GM12878 (cell line): ENCODE measurements around the gene NUTM2E. TPM values are rescaled to one million over a fixed set of nuclear protein-coding genes. Genes with fewer than 3 reads are reported as not detected.
"Not testable (repeated sequence)": the region's sequence is repeated elsewhere in the genome, so short reads cannot be mapped to it uniquely, and the experiment has no call there.

ENCODE experiments used
- ATAC-seq: fragments of 200-7000 bp; cut with Tn5 transposase; 3 replicates; pipeline ENCODE4 v1.9.1; 2020; ENCODE audit warnings: mild to moderate bottlenecking, moderate library complexity
- BruUV-seq: library from RNA; stranded (reverse); fragments of 400-500 nt; replicated peaks from 2 replicates; lab custom pipeline; 2021; lab: Mats Ljungman, UMichigan
- CTCF ChIA-PET: fragments of 300-600 bp; sonication (Branson Sonifier 250); formaldehyde crosslinking; extraction: SDS; loops from one replicate; lab custom pipeline; 2021; ENCODE audit warnings: inconsistent platforms; lab: Yijun Ruan, JAX
- POLR2A ChIA-PET: fragments of 350-600 bp; formaldehyde crosslinking; extraction: SDS; loops from one replicate; lab custom pipeline; 2021; ENCODE audit warnings: inconsistent platforms; lab: Charles Lee
- RAD21 ChIA-PET: fragments of 300-600 bp; sonication (Branson Sonifier 250); formaldehyde crosslinking; loops from one replicate; lab custom pipeline; 2023; ENCODE audit warnings: antibody characterized with exemption; ENCODE audit not compliant: unreplicated experiment; lab: Charles Lee
- SMC1A ChIA-PET: fragments of 300-600 bp; sonication (Branson Sonifier 250); formaldehyde crosslinking; loops from one replicate; lab custom pipeline; 2023; ENCODE audit not compliant: unreplicated experiment, uncharacterized antibody; lab: Charles Lee
- DNase-seq: peaks from one replicate; pipeline ENCODE4 v3.0.0-alpha.2; 2011; ENCODE audit warnings: low read depth, low spot score
- FAIRE-seq: peaks from 3 replicates; lab custom pipeline; 2011; peaks lifted over from hg19 to GRCh38; lab: Jason Lieb, UNC
- H2AFZ ChIP-seq: 2 replicates; pipeline ENCODE4 v1.6.0; 2011; ENCODE audit warnings: low read depth, low read length, control low read depth; ENCODE audit not compliant: control insufficient read depth
- H3K27ac ChIP-seq: 2 replicates; pipeline ENCODE4 v1.5.1; 2011; ENCODE audit warnings: control low read depth; ENCODE audit not compliant: control insufficient read depth, insufficient read depth
- H3K27me3 ChIP-seq, 2 experiments: replicated peaks in 1 of 2; 2 replicates each; pipeline versions ENCODE4 v1.6.0 to v1.6.1; 2011; ENCODE audit warnings: low read length in 1 of 2; ENCODE audit not compliant: control insufficient read depth in 2 of 2, insufficient read depth in 2 of 2
- H3K36me3 ChIP-seq, 2 experiments: 2 replicates each; pipeline ENCODE4 v1.5.1; 2011; ENCODE audit warnings: low read length in 1 of 2; ENCODE audit not compliant: control insufficient read depth in 2 of 2, insufficient read depth in 2 of 2
- H3K4me1 ChIP-seq: 2 replicates; pipeline ENCODE4 v1.6.1; 2011; ENCODE audit warnings: mild to moderate bottlenecking, low read length, moderate library complexity, mixed read lengths; ENCODE audit not compliant: control insufficient read depth, insufficient read depth
- H3K4me2 ChIP-seq: 2 replicates; pipeline ENCODE4 v1.6.0; 2011; ENCODE audit warnings: control low read depth; ENCODE audit not compliant: control insufficient read depth, insufficient read depth
- H3K4me3 ChIP-seq: fragments of 200-600 bp; sonication (generic); 2 replicates; pipeline ENCODE4 v1.5.1; 2016
- H3K79me2 ChIP-seq: 2 replicates; pipeline ENCODE4 v1.6.0; 2011; ENCODE audit warnings: low read length; ENCODE audit not compliant: control insufficient read depth, insufficient read depth
- H3K9ac ChIP-seq: 2 replicates; pipeline ENCODE4 v1.8.0; 2011; ENCODE audit warnings: low read length, control low read depth, mixed read lengths; ENCODE audit not compliant: control insufficient read depth, insufficient read depth
- H3K9me3 ChIP-seq: replicated peaks from 3 replicates; pipeline ENCODE4 v1.5.1; 2011; ENCODE audit warnings: mild to moderate bottlenecking, low read length; ENCODE audit not compliant: control insufficient read depth, insufficient read depth
- H4K20me1 ChIP-seq: 2 replicates; pipeline ENCODE4 v1.6.0; 2011; ENCODE audit not compliant: control insufficient read depth, insufficient read depth
- RAD21 ChIP-seq: IDR thresholded peaks from 2 replicates; pipeline ENCODE4 v1.6.1; 2011; ENCODE audit warnings: mild to moderate bottlenecking, low read depth, low read length, moderate library complexity; ENCODE audit not compliant: insufficient read depth
- WGBS: methylation state at CpG from one replicate; pipeline ENCODE4 v1.1.6; 2016; ENCODE audit warnings: low lambda C conversion rate; ENCODE audit not compliant: insufficient replicate concordance, insufficient coverage; ENCODE audit errors: missing lambda C conversion rate; 5-methylcytosine and 5-hydroxymethylcytosine counted together
- in situ Hi-C: fragments of 300-500 bp; cut with MboI; formaldehyde crosslinking; loops from 9 replicates; pipeline ENCODE4 v1.14.3; 2018; ENCODE audit warnings: mixed read lengths
- intact Hi-C: fragments of 100-400 bp; cut with micrococcal nuclease; formaldehyde crosslinking; loops from one replicate; pipeline ENCODE4 v1.14.2; 2022; ENCODE audit not compliant: unreplicated experiment
- polyA plus RNA-seq, 11 experiments: library from polyadenylated mRNA; depleted of rRNA in 4 of 11; unstranded in 6 of 11; stranded (reverse) in 5 of 11; fragments of >200 nt; fragmentation: Nextera tagmentation in 4 of 11; fragmentation: Illumina TruSeq in 1 of 11; extraction: Ambion mirVana in 4 of 11; extraction: Trizol in 1 of 11; gene quantifications; 1 replicate in 1 of 11; 2 replicates in 10 of 11; pipeline versions ENCODE4 v1.2.1 to v1.2.3, GENCODE V29; 2011 to 2016; ENCODE audit warnings: inconsistent platforms in 2 of 11, missing spikeins in 2 of 11, low read depth in 1 of 11
- total RNA-seq, 4 experiments: library from RNA; depleted of rRNA in 3 of 4; stranded (reverse); fragments of >200 nt in 3 of 4; fragmentation: Illumina TruSeq in 1 of 4; extraction: Trizol in 1 of 4; gene quantifications; 2 replicates each; pipeline versions ENCODE4 v1.2.1 to v1.2.3, GENCODE V29; 2013 to 2021
- TF ChIP-seq, protein P1 (sequence below), 3 experiments: IDR thresholded peaks in 2 of 3; conservative IDR thresholded peaks in 1 of 3; 2 replicates each; pipeline ENCODE4 v1.5.1; 2011; ENCODE audit warnings: low read depth in 3 of 3, low read length in 3 of 3, mild to moderate bottlenecking in 3 of 3, control low read depth in 2 of 3, moderate library complexity in 2 of 3, inconsistent platforms in 1 of 3, mixed read lengths in 1 of 3; ENCODE audit not compliant: control insufficient read depth in 2 of 3, insufficient read depth in 1 of 3; ENCODE audit errors: extremely low read depth in 1 of 3

Gene NUTM2E
- total and polyA plus RNA-seq, 10 of the 15 experiments (the other 5 are each of a cell fraction or from before 2014, with no cell fraction given), result 0.07 to 0.90 (median 0.27) TPM; not detected in 3

- H4K20me1 ChIP-seq, H3K9ac ChIP-seq, H3K4me3 ChIP-seq, H2AFZ ChIP-seq, H3K4me2 ChIP-seq, SMC1A ChIA-PET, H3K27me3 ChIP-seq, H3K9me3 ChIP-seq, POLR2A ChIA-PET, BruUV-seq, H3K36me3 ChIP-seq, RAD21 ChIA-PET, H3K79me2 ChIP-seq, FAIRE-seq, H3K27ac ChIP-seq, H3K4me1 ChIP-seq: not testable (repeated sequence)
- in situ Hi-C loops, result loop anchor here (25.0 kb wide), 1 partner anchor 158 kb away; the partner anchor contains the start of gene SFTPD
- intact Hi-C loops, result loop anchor here (2.0 kb wide), 1 partner anchor 149 kb away; no protein-coding TSS in a partner anchor
- WGBS, result 8% methylated on average over 14 of the region's 14 CpGs
- peak; percentile 100 for ATAC-seq
- CTCF ChIA-PET, result interaction anchor here (0.6 to 1.0 kb wide), 2 partner anchors 139 to 268 kb away, joined by 3 to 4 read pairs; no protein-coding TSS in a partner anchor
- TF ChIP-seq, protein P1, sequence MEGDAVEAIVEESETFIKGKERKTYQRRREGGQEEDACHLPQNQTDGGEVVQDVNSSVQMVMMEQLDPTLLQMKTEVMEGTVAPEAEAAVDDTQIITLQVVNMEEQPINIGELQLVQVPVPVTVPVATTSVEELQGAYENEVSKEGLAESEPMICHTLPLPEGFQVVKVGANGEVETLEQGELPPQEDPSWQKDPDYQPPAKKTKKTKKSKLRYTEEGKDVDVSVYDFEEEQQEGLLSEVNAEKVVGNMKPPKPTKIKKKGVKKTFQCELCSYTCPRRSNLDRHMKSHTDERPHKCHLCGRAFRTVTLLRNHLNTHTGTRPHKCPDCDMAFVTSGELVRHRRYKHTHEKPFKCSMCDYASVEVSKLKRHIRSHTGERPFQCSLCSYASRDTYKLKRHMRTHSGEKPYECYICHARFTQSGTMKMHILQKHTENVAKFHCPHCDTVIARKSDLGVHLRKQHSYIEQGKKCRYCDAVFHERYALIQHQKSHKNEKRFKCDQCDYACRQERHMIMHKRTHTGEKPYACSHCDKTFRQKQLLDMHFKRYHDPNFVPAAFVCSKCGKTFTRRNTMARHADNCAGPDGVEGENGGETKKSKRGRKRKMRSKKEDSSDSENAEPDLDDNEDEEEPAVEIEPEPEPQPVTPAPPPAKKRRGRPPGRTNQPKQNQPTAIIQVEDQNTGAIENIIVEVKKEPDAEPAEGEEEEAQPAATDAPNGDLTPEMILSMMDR (IDR thresholded peaks at IDR 0.05 in 2 of 3, conservative IDR thresholded peaks at IDR 0.05 in 1 of 3; ENCODE audit: control insufficient read depth in 2 of 3, extremely low read depth in 1 of 3, insufficient read depth in 1 of 3, low read depth in 3 of 3, low read length in 3 of 3), result peak; percentile 40 to 54 (median 48)
- TF ChIP-seq RAD21, result peak; percentile 35; the same call in 1 of the 2 replicates
- DNase-seq, result peak; percentile 2
Measured at GRCh38 chr10:79779310-79779938, 47.1 kb upstream of the NUTM2E start.

DNA sequence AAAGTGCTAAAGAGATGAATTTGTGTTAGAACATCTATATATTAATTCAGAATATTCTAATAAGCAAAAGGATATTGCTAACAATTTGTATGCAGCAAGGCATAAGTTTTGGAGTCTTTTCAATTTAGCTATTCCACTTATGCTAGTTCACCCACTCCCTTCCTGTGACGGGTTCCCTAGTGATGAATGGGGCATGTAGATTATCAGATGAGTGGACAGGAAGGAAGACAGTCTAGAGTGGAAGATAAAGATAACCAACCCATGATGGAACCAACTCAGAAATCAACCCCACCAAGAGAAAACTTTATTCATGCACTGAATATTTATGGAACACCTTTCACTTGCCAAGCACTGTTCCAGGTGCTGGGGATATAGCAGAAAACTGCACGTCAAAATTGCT is 46.5 kb upstream of the NUTM2E start:
- SMC1A ChIA-PET, H3K79me2 ChIP-seq, H2AFZ ChIP-seq, DNase-seq, POLR2A ChIA-PET, BruUV-seq, H3K27ac ChIP-seq, H3K4me3 ChIP-seq, H3K36me3 ChIP-seq, RAD21 ChIA-PET, H3K4me2 ChIP-seq, H3K9ac ChIP-seq, H3K9me3 ChIP-seq, H3K4me1 ChIP-seq, H4K20me1 ChIP-seq, H3K27me3 ChIP-seq, CTCF ChIA-PET, FAIRE-seq: not testable (repeated sequence)
- intact Hi-C loops (loop anchor here (2.0 kb wide), 1 partner anchor 149 kb away; no protein-coding TSS in a partner anchor), in situ Hi-C loops (loop anchor here (25.0 kb wide), 1 partner anchor 157 kb away; the partner anchor contains the start of gene SFTPD)
- 100% methylated on average over 1 of the region's 2 CpGs for WGBS
- peak; percentile 21; the same call in 1 of the 3 replicates for ATAC-seq

GRCh38 chr10:79781584-79781983 is 45.0 kb upstream of the NUTM2E start:
- DNase-seq, CTCF ChIA-PET, H3K9ac ChIP-seq, H4K20me1 ChIP-seq, H3K36me3 ChIP-seq, H3K9me3 ChIP-seq, H3K79me2 ChIP-seq, BruUV-seq, intact Hi-C loops, H3K27ac ChIP-seq, POLR2A ChIA-PET, SMC1A ChIA-PET, H3K4me3 ChIP-seq, H3K4me2 ChIP-seq, H2AFZ ChIP-seq, H3K27me3 ChIP-seq, H3K4me1 ChIP-seq, FAIRE-seq, RAD21 ChIA-PET: not testable (repeated sequence)
- in situ Hi-C loops, result loop anchor here (25.0 kb wide), 1 partner anchor 156 kb away; the partner anchor contains the start of gene SFTPD
- WGBS, result 100% methylated on average over 3 of the region's 3 CpGs
- 0 out of 3 replicates have a peak, but pooled peaks have one; percentile 23 for ATAC-seq
